ENCODE data around the gene TDRD12. TPM values are rescaled to one million over a fixed set of nuclear protein-coding genes. Genes with fewer than 3 reads are reported as not detected.
A peak's percentile ranks its signal among the peaks of the same experiment; 100 is the strongest.

TDRD12 gene
- total and polyA plus RNA-seq, 2 of the 13 experiments (the other 11 are each of a cell fraction or from before 2014, with no cell fraction given) = 0.03 to 0.40 TPM

GRCh38 chr19:32676186-32676894 is 43.2 kb upstream of the TDRD12 start (continued):
- no peak for TF ChIP-seq ELK4 (CRISPR knock-in tag; IDR thresholded peaks at IDR 0.05; ENCODE audit: borderline replicate concordance)
- peak; percentile 52 for TF ChIP-seq HOXA3 (CRISPR knock-in tag; IDR thresholded peaks at IDR 0.05)
- TF ChIP-seq MYPOP (CRISPR knock-in tag; IDR thresholded peaks at IDR 0.05) = no peak; the same call in 1 of the 2 replicates
- TF ChIP-seq ZNF713 (CRISPR knock-in tag; IDR thresholded peaks at IDR 0.05) = no peak
- TF ChIP-seq ZHX2 (IDR thresholded peaks at IDR 0.05; ENCODE audit: low read depth) = no peak
- TF ChIP-seq ZHX2 (CRISPR knock-in tag; IDR thresholded peaks at IDR 0.05; ENCODE audit: borderline replicate concordance) = no peak
- TF ChIP-seq RFX1 (IDR thresholded peaks at IDR 0.05) = no peak
- TF ChIP-seq ZNF451 (CRISPR knock-in tag; IDR thresholded peaks at IDR 0.05) = no peak
- TF ChIP-seq MBNL3 (CRISPR knock-in tag; conservative IDR thresholded peaks at IDR 0.05) = no peak
- no peak for TF ChIP-seq ZSCAN21 (CRISPR knock-in tag; IDR thresholded peaks at IDR 0.05; ENCODE audit: borderline replicate concordance)
- TF ChIP-seq YEATS4 (CRISPR knock-in tag; IDR thresholded peaks at IDR 0.05; ENCODE audit: borderline replicate concordance) = 0 out of 2 replicates have a peak, but pooled peaks have one; percentile 21
- TF ChIP-seq MYNN (CRISPR knock-in tag; IDR thresholded peaks at IDR 0.05; ENCODE audit: low read depth) = no peak
- TF ChIP-seq ZNF646 (CRISPR knock-in tag; IDR thresholded peaks at IDR 0.05) = no peak
- no peak for TF ChIP-seq NFYB (CRISPR knock-in tag; IDR thresholded peaks at IDR 0.05)
- no peak for TF ChIP-seq ZNF839 (CRISPR knock-in tag; IDR thresholded peaks at IDR 0.05; ENCODE audit: borderline replicate concordance)

Measured in HepG2 (cell line).